NT2/D1 (cell line): ENCODE data around the gene CCK.

Experiments used
- DNase-seq: peaks from one replicate; pipeline ENCODE4 v3.0.0-alpha.2; 2011; ENCODE audit warnings: low read depth, low spot score
- H3K27me3 ChIP-seq: 2 replicates; pipeline ENCODE4 v1.6.0; 2011; ENCODE audit warnings: mild to moderate bottlenecking; ENCODE audit not compliant: insufficient read length, insufficient read depth
- H3K36me3 ChIP-seq: 2 replicates; pipeline ENCODE4 v1.6.1; 2011; ENCODE audit warnings: mild to moderate bottlenecking, low read length, mixed read lengths; ENCODE audit not compliant: insufficient read depth, insufficient read length
- H3K4me1 ChIP-seq: 2 replicates; pipeline ENCODE4 v1.5.1; 2011; ENCODE audit not compliant: insufficient read depth, insufficient read length
- H3K4me3 ChIP-seq: 2 replicates; pipeline ENCODE4 v1.5.1; 2011; ENCODE audit warnings: low read depth; ENCODE audit not compliant: insufficient read length
- H3K9ac ChIP-seq: 2 replicates; pipeline ENCODE4 v1.6.0; 2011; ENCODE audit warnings: low read depth; ENCODE audit not compliant: insufficient read length
- H3K9me3 ChIP-seq: 2 replicates; pipeline ENCODE4 v1.5.1; 2011; ENCODE audit warnings: mild to moderate bottlenecking, low read length; ENCODE audit not compliant: insufficient read depth
- SUZ12 ChIP-seq: IDR thresholded peaks from 2 replicates; pipeline ENCODE4 v1.6.1; 2011; ENCODE audit not compliant: insufficient read length, insufficient read depth; ENCODE audit errors: extremely low read depth
- YY1 ChIP-seq: IDR thresholded peaks from 2 replicates; pipeline ENCODE4 v1.6.1; 2011; ENCODE audit not compliant: insufficient read length, insufficient read depth
- ZNF274 ChIP-seq: IDR thresholded peaks from 2 replicates; pipeline ENCODE4 v1.6.1; 2011; ENCODE audit warnings: mild to moderate bottlenecking, low read depth, low read length

The CCK gene, protein sequence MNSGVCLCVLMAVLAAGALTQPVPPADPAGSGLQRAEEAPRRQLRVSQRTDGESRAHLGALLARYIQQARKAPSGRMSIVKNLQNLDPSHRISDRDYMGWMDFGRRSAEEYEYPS

DNA sequence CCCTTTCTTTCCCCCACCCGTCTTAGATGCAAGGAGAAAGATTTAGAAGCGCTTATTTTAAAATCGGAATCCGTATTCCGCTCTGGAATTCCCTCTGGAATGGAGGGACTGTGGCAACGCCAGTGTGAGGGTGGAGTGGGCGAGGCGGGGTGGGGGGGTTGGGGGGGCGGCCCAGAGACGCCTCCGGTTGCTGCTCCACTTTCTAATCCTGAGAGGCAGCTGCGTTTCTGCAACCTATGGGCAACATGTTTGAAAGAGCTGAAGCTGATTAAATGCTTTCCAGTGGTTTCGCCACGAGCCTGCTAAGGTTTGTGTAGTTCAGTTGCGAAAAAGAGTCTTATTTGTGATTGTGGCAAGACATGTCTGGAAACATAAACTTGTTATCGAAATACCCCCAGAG is at the start of gene CCK:
Gene CCK, minus strand, starts transcription at position 101 of the 400 bp plus-strand sequence. CDS start 2,555 bp downstream, outside the sequence.
- H3K27me3 ChIP-seq = peaks cover 22% of the 10 kb centered on the region
- no peak within 1 kb of the TSS for H3K9ac ChIP-seq
- H3K4me1 ChIP-seq = peaks cover 2% of the 10 kb centered on the region
- H3K4me3 ChIP-seq = no peak within 1 kb of the TSS
- TF ChIP-seq YY1 (no peak), ZNF274 (no peak)
- H3K36me3 ChIP-seq = no peaks in the 10 kb centered on the region
- H3K9me3 ChIP-seq = no peaks in the 10 kb centered on the region; the same call in 1 of the 2 replicates
- DNase-seq = no peak

DNA sequence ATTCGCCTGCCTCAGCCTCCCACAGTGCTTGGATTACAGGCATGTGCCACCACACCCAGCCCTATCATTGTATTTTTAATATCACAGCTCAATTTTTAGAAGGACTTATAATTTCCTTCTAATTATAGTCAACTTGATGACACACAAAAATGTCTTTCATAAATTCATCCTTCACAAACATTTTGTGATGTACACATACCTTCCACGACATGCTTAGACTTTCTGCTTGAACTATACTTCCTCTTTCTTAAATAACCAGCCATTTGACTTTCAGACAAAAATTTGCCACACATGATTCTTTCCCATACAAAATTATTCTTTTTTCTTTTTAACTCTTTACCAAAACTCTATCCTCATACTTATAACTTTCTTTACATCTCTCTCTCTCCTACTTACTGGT is 48.4 kb upstream of the CCK start:
- H3K4me1 ChIP-seq = no peaks in the 10 kb centered on the region
- H3K27me3 ChIP-seq = no peaks in the 10 kb centered on the region
- no peak overlapping the region for H3K9ac ChIP-seq
- H3K36me3 ChIP-seq = no peaks in the 10 kb centered on the region
- no peak overlapping the region for H3K4me3 ChIP-seq
- TF ChIP-seq YY1 = no peak
- TF ChIP-seq SUZ12 = no peak
- TF ChIP-seq ZNF274 = no peak
- peaks cover 61% of the 10 kb centered on the region for H3K9me3 ChIP-seq
- no peak for DNase-seq

DNA sequence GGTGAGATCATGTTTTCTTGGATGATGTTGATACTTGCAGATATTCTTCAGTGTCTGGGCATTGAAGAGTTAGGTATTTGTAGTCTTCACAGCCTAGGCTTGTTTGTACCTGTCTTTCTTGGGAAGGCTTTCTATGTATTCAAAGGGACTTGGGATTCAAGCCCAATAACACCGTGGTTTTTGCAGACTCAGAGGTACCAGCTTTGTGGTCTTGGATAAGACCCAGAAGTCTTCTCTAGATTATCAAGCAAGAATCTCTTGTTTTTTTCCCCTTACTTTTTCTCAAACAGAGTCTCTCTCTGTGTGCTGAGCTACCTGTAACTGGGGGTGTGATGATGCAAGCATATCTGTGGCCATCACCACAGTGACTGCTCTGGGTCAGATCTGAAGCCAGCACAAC is 42.7 kb upstream of the CCK start:
- Histone ChIP-seq H3K27me3 (no peaks in the 10 kb centered on the region), H3K9ac (no peak overlapping the region), H3K36me3 (no peaks in the 10 kb centered on the region), H3K4me3 (no peak overlapping the region), H3K4me1 (no peaks in the 10 kb centered on the region), H3K9me3 (peaks cover 18% of the 10 kb centered on the region)
- DNase-seq = no peak
- TF ChIP-seq SUZ12 = no peak
- TF ChIP-seq ZNF274 = no peak
- no peak for TF ChIP-seq YY1

DNA sequence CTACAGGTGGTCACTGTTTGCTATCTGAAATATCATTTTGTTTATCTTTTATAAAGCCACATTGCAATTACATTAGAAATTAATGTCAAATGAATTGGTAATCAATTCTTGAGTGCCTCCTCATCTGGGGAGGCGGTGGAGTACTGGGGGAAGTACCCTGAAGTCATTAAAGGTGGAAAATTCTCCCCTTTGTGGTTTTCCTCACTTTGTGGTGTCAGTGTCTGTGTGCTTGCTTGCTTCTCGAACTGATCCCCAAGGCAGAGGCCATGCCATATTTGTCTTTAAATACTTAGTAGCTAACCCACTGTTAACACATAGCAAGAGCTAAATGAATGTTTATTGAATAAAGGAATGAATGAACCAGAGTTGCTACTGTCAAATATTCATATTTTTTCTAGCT is 40.5 kb upstream of the CCK start:
- Histone ChIP-seq H3K27me3 (no peaks in the 10 kb centered on the region), H3K4me3 (no peak overlapping the region), H3K9ac (no peak overlapping the region), H3K36me3 (no peaks in the 10 kb centered on the region), H3K9me3 (no peaks in the 10 kb centered on the region), H3K4me1 (no peaks in the 10 kb centered on the region)
- no peak for TF ChIP-seq SUZ12
- no peak for DNase-seq

DNA sequence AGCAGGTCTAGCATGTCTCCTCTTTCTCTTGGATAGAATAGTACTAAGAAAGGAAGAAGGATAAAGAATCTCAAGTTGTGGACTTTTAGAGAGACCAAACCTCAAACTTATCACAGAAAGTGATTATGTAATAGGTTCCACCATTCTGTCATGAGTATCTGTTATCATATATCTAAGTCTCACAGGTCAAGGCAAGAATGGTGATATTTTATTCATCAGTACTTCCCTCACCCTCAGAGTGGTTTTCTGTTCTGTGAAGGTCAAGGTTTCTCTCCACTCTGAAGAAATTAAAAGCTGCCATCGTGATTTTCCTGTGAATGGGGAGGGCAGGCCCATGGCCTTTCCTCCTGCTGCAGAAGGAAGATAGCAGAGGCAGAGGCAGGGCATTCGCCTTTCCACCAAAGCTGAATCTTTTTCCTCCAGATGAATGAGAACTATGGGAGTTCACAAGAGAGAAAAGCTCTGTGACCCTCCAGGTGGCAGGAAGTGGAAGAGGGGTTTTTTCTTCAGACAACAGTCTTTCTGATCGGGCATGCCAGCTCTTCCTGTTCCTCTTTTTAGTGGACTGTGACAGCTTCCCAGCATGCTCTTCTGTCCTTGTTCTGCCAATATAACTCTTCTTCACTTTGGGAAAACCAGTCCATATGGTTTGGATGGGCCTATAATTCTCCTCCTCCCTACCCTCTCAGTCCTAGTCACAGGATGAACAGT is 37.1 kb upstream of the CCK start:
- no peak for DNase-seq

DNA sequence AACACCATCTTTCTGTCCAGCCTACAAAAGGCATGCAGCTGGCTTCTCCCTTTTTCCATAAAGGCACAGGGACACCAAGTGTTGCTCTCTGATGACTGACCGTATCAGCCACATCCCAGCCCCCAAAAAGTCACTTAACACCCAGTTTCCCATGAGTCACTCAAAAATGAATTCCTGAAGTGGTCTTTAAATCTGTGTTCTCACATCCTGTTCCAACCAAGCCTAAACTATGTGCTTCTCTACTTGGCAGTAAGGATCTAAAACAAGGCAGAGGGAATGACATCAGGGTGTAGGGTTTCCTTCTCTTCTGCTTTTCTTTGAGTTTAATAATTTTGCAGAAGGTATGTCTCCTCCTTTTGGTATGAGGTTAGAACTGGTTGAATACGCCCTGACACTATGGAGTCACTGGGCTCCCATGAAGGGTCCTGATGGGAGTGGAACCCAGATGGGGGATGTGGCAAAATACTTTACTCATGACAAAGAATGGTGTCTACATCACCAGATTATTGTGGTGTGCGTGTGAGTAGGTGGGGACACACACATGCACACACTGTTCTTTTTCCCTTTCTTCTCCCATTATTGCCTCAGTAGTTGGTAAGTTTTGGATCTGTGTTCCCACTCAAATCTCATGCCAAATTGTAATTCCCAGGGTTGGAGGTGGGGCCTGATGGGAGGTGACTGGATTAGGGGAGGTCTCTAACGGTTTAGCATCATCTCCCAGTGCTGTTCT is 35.6 kb upstream of the CCK start:
- Histone ChIP-seq H3K4me1 (no peaks in the 10 kb centered on the region), H3K36me3 (no peaks in the 10 kb centered on the region), H3K9ac (no peak overlapping the region), H3K4me3 (no peak overlapping the region), H3K27me3 (no peaks in the 10 kb centered on the region), H3K9me3 (no peaks in the 10 kb centered on the region)
- TF ChIP-seq YY1 (no peak), SUZ12 (no peak), ZNF274 (no peak)
- DNase-seq = no peak

More for the DNA sequence above, 37.1 kb upstream of the CCK start:
- H3K27me3 ChIP-seq = no peaks in the 10 kb centered on the region
- TF ChIP-seq YY1 = no peak
- TF ChIP-seq ZNF274 = no peak
- TF ChIP-seq SUZ12 = no peak
- H3K36me3 ChIP-seq = no peaks in the 10 kb centered on the region
- H3K4me3 ChIP-seq = no peak overlapping the region
- H3K4me1 ChIP-seq = no peaks in the 10 kb centered on the region
- no peaks in the 10 kb centered on the region for H3K9me3 ChIP-seq
- no peak overlapping the region for H3K9ac ChIP-seq

DNA sequence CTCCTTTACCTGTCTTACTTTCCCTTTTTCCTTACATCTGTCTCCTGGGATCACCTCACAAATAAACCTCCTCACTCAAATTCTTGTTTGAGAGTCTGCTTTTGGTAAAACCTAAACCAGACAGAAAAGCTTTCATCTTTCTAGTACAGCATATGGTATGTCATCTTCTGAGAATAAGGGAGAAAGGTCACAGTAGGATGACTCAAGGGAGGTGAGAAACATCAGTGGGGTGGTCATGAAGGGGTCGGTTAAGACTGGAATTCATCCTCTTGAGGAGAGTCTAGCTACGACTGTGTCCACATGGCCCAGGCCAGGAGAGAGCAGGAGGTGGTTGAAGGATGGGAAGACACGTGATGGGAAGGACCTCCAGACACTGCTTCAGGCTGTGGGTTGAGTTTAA is 34.8 kb upstream of the CCK start:
- Histone ChIP-seq H3K9ac (no peak overlapping the region), H3K36me3 (no peaks in the 10 kb centered on the region), H3K9me3 (no peaks in the 10 kb centered on the region), H3K4me3 (no peak overlapping the region), H3K27me3 (no peaks in the 10 kb centered on the region), H3K4me1 (no peaks in the 10 kb centered on the region)
- no peak for DNase-seq
- TF ChIP-seq ZNF274 (no peak), YY1 (no peak)
